22Rv1 (cell line): ENCODE data around the gene KCNH6.

ENCODE experiments used
- H3K27ac ChIP-seq: fragments of 450-650 bp; 2 replicates; pipeline ENCODE4 v1.5.1; 2017
- ZFX ChIP-seq: fragments of 450-650 bp; IDR thresholded peaks from 2 replicates; pipeline ENCODE4 v1.6.1; 2017; ENCODE audit warnings: antibody characterized with exemption, borderline replicate concordance
- TF ChIP-seq, protein P1 (sequence below): fragments of 450-650 bp; IDR thresholded peaks from 2 replicates; pipeline ENCODE4 v1.5.1; 2017; ENCODE audit warnings: mild to moderate bottlenecking

KCNH6 gene

DNA sequence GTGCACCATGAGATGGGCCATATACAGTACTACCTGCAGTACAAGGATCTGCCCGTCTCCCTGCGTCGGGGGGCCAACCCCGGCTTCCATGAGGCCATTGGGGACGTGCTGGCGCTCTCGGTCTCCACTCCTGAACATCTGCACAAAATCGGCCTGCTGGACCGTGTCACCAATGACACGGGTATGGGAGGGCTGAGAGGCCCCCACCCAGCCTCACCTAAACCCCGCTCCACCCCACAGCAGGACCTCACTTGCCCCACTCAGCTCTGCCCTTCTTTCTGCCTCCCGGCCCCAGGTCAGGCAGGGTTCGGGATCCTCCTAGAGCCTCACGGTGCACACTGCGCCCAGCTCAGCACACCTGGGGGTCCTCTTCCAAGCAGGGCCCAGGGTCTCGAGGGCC, 40.6 kb upstream of the KCNH6 start:
- TF ChIP-seq, protein P1, sequence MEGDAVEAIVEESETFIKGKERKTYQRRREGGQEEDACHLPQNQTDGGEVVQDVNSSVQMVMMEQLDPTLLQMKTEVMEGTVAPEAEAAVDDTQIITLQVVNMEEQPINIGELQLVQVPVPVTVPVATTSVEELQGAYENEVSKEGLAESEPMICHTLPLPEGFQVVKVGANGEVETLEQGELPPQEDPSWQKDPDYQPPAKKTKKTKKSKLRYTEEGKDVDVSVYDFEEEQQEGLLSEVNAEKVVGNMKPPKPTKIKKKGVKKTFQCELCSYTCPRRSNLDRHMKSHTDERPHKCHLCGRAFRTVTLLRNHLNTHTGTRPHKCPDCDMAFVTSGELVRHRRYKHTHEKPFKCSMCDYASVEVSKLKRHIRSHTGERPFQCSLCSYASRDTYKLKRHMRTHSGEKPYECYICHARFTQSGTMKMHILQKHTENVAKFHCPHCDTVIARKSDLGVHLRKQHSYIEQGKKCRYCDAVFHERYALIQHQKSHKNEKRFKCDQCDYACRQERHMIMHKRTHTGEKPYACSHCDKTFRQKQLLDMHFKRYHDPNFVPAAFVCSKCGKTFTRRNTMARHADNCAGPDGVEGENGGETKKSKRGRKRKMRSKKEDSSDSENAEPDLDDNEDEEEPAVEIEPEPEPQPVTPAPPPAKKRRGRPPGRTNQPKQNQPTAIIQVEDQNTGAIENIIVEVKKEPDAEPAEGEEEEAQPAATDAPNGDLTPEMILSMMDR: no peak
- no peak for TF ChIP-seq ZFX
- no peak overlapping the region for H3K27ac ChIP-seq

DNA sequence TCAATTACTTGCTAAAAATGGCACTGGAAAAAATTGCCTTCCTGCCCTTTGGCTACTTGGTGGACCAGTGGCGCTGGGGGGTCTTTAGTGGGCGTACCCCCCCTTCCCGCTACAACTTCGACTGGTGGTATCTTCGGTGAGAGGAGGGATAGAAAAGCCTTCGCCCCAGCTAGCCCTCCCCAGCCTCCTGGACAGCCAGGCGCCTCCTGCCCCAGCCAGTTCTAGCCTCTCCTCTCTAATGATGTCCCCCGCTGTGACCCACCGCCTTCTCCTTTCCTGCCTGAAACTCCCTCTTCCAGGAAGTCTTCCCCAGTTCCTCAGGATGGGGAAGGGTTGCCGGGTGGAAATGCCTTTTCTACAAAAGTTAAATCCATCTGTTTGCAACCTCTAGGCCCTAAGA, 40.1 kb upstream of the KCNH6 start:
- TF ChIP-seq, protein P1: no peak
- TF ChIP-seq ZFX: no peak
- H3K27ac ChIP-seq: no peak overlapping the region

DNA sequence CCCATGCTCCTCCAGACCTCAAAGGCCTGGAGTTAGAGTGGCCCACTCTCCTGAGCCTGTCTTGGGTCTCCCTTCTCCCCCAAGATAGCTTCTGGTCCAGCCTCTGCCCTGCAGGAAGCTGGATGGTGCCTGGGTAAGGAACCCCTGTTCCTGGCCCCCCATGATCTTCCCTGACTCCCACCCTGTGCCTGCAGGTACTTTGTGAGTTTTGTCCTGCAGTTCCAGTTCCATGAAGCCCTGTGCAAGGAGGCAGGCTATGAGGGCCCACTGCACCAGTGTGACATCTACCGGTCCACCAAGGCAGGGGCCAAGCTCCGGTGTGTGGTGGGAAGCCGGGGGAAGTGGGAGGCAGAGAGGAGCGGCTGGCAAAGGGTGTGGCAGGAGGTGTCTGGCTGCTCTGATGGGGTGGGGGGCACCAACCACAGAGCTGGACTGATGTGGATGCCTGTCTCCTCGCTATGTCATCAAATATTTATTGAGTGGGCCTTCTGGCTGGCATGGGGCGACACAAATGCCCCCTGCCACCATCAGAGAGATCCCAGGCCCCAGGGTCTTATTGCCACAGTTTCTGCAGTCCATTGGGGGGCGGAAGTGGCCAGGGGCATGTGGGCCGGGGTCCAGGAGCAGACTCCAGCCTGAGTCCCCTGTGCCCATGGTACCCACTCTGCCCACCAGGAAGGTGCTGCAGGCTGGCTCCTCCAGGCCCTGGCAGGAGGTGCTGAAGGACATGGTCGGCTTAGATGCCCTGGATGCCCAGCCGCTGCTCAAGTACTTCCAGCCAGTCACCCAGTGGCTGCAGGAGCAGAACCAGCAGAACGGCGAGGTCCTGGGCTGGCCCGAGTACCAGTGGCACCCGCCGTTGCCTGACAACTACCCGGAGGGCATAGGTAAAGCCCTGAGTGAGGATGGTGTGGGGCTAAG, 39.2 kb upstream of the KCNH6 start:
- TF ChIP-seq, protein P1: no peak
- TF ChIP-seq ZFX: no peak
- no peak overlapping the region for H3K27ac ChIP-seq

DNA sequence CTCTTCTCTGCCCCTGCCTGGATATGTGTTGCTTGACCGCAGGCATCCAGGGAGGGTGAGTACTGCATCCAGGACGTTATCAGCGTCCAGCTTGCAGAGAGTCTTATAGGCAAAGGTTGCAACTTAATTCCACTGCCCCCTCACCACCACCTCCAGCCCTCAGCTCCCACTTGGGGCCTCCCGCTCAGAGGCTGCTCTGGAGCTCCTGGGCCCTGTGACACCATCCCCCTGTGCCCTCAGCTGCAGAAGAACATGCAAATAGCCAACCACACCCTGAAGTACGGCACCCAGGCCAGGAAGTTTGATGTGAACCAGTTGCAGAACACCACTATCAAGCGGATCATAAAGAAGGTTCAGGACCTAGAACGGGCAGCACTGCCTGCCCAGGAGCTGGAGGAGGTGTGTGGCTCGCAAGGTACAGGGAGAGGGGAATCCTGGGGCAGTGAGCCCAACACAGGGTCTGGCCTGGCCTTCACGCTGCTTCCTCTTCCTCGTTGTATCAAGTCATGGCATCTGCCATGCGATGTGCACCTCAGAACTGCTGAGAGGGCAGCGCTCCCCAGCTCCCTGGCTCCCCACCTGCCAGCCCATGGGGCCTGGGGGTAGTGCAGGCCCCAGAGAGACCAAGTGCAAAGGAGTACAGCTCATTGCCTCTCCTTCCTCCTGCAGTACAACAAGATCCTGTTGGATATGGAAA, 36.7 kb upstream of the KCNH6 start:
- TF ChIP-seq, protein P1: no peak
- no peak for TF ChIP-seq ZFX
- no peak overlapping the region for H3K27ac ChIP-seq

DNA sequence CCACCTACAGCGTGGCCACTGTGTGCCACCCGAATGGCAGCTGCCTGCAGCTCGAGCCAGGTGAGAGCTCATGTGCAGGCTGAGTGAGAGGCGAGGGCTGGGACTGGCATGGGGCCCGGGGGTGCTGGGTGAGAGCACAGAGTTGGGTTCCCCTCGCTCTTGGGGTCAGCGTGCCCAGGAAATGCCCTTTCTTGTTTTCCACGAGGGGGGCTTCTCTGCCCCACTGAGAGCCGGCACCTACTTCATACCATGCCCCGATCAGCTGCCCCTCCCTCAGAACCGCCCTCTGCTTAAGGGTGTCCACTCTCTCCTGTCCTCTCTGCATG, 36.2 kb upstream of the KCNH6 start:
- TF ChIP-seq ZFX: no peak
- TF ChIP-seq, protein P1: no peak
- H3K27ac ChIP-seq: no peak overlapping the region

DNA sequence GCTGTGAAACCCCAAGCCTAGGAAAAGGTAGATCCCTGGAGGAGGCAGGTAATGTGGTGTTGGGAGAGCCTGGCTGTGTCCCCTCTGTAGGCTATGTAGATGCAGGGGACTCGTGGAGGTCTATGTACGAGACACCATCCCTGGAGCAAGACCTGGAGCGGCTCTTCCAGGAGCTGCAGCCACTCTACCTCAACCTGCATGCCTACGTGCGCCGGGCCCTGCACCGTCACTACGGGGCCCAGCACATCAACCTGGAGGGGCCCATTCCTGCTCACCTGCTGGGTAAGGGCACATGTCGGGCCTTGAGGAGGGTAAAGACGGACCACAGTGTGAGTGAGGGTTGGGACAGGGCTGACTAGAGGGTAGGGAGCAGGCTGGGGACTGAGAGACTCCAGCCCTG, 34.3 kb upstream of the KCNH6 start:
- TF ChIP-seq, protein P1: no peak
- TF ChIP-seq ZFX: no peak
- no peak overlapping the region for H3K27ac ChIP-seq

DNA sequence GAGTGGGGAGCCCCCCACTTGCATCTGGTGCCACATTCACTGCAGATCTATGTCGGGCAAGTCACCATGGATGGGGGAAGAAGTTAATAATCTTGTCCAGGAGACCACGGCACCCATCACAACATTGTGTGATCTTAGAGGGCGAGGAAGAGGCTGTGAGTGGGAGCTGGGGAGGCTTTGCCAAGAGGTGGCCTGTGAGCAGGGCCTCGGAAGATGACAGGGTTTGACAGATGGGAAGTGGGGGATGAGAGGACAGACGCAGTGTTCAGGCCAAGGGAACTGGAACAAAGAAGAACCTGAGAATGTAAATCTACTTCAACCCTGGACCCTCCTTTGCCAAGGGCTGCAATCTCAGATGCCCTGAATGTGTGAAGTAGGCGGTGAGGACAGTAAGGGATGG, 33.9 kb upstream of the KCNH6 start:
- no peak overlapping the region for H3K27ac ChIP-seq
- no peak for TF ChIP-seq ZFX
- TF ChIP-seq, protein P1: no peak
